Keratinocyte (primary cell): ENCODE data around the gene DTD1.

Source experiments
- EZH2 ChIP-seq: IDR thresholded peaks from one replicate; pipeline ENCODE4 v1.6.1; 2012; ENCODE audit warnings: inconsistent platforms, mild to moderate bottlenecking, low read length, moderate library complexity
- TF ChIP-seq, protein P1 (sequence below), 3 experiments: IDR thresholded peaks in 1 of 3; conservative IDR thresholded peaks in 1 of 3; optimal IDR thresholded peaks in 1 of 3; 2 replicates in 2 of 3; 3 replicates in 1 of 3; pipeline versions ENCODE3 to v1.5.1; 2011; ENCODE audit warnings: low read length in 3 of 3, mild to moderate bottlenecking in 3 of 3, moderate library complexity in 2 of 3, control low read depth in 1 of 3, inconsistent platforms in 1 of 3; ENCODE audit not compliant: insufficient read depth in 2 of 3; ENCODE audit errors: extremely low read depth in 1 of 3

DNA sequence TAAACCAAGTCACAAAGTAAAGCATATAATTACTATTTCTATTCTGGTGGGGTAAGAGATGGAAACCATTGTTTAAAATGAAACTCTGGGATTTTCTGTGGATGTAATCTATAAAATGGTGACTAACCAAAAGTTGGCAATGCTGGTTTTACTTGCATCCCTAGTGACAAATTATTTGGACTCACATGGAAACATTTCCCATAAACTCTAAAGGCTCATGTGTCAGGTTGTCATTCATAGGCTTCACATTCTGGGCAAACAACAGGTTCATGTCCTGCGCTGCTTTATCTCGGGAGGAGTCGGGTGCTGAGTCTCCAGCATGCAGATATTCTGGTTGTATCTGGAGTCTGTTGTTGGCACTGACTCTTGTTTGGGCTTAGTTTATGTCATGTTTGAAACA lies 127.7 kb downstream of the DTD1 start:
- TF ChIP-seq, protein P1, sequence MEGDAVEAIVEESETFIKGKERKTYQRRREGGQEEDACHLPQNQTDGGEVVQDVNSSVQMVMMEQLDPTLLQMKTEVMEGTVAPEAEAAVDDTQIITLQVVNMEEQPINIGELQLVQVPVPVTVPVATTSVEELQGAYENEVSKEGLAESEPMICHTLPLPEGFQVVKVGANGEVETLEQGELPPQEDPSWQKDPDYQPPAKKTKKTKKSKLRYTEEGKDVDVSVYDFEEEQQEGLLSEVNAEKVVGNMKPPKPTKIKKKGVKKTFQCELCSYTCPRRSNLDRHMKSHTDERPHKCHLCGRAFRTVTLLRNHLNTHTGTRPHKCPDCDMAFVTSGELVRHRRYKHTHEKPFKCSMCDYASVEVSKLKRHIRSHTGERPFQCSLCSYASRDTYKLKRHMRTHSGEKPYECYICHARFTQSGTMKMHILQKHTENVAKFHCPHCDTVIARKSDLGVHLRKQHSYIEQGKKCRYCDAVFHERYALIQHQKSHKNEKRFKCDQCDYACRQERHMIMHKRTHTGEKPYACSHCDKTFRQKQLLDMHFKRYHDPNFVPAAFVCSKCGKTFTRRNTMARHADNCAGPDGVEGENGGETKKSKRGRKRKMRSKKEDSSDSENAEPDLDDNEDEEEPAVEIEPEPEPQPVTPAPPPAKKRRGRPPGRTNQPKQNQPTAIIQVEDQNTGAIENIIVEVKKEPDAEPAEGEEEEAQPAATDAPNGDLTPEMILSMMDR (optimal IDR thresholded peaks at IDR 0.05 in 1 of 3, IDR thresholded peaks at IDR 0.05 in 1 of 3, conservative IDR thresholded peaks at IDR 0.05 in 1 of 3; ENCODE audit: extremely low read depth in 1 of 3, insufficient read depth in 2 of 3, low read length in 3 of 3) = no peak
- no peak for TF ChIP-seq EZH2
